Measurements from ENCODE around the gene C8B. TPM values are rescaled to one million over a fixed set of nuclear protein-coding genes. Genes with fewer than 3 reads are reported as not detected.

Gene C8B
- total RNA-seq, 4 donors from 2014 or later = not detected

DNA sequence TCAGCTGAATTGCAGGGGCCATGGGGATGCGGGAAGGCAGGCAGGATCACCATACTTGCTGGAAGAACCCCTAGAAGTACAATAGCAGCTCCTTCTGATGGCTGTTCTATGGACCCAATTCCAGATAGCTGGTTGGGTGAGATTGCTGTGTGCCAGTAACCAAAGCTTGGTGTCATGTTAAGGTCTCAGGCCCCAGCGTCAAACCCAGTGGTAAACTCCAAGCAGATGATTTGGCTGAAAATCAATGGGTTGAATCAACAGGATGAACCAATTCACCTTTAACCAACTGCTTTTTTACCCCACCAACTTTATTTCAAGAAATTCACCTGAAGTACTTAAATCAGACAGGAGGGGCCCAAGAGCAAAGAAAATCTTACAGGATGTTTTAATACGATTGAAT, 37.8 kb downstream of the C8B start:
- H3K4me1 ChIP-seq = no peaks in the 10 kb centered on the region
- no peak overlapping the region for H3K4me3 ChIP-seq
- no peaks in the 10 kb centered on the region for H3K9me3 ChIP-seq
- in situ Hi-C loops (cut with MboI; ENCODE audit: low pct_ligation_motif_present in 1 of 4, low pct_unique_long_range_greater_than_20kb in 1 of 4, low sequenced_read_pairs in 3 of 4) = no loop called here
- no peaks in the 10 kb centered on the region for H3K36me3 ChIP-seq
- intact Hi-C loops (cut with DNase I; ENCODE audit: low total_unique reads) = no loop called here
- H3K27me3 ChIP-seq = no peaks in the 10 kb centered on the region
- no peak overlapping the region for H3K27ac ChIP-seq
- WGBS, 2 donors (ENCODE audit: low coverage in 1 of 2) = 75 to 82% methylated on average over 2 to 3 of the region's 3 CpGs
- TF ChIP-seq POLR2AphosphoS5 (IDR thresholded peaks at IDR 0.05) (no peak), POLR2A (IDR thresholded peaks at IDR 0.05) (no peak), EP300 (IDR thresholded peaks at IDR 0.05; ENCODE audit: low read depth) (no peak)
- TF ChIP-seq, protein P1, sequence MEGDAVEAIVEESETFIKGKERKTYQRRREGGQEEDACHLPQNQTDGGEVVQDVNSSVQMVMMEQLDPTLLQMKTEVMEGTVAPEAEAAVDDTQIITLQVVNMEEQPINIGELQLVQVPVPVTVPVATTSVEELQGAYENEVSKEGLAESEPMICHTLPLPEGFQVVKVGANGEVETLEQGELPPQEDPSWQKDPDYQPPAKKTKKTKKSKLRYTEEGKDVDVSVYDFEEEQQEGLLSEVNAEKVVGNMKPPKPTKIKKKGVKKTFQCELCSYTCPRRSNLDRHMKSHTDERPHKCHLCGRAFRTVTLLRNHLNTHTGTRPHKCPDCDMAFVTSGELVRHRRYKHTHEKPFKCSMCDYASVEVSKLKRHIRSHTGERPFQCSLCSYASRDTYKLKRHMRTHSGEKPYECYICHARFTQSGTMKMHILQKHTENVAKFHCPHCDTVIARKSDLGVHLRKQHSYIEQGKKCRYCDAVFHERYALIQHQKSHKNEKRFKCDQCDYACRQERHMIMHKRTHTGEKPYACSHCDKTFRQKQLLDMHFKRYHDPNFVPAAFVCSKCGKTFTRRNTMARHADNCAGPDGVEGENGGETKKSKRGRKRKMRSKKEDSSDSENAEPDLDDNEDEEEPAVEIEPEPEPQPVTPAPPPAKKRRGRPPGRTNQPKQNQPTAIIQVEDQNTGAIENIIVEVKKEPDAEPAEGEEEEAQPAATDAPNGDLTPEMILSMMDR (IDR thresholded peaks at IDR 0.05) = no peak
- DNase-seq = no peak

DNA sequence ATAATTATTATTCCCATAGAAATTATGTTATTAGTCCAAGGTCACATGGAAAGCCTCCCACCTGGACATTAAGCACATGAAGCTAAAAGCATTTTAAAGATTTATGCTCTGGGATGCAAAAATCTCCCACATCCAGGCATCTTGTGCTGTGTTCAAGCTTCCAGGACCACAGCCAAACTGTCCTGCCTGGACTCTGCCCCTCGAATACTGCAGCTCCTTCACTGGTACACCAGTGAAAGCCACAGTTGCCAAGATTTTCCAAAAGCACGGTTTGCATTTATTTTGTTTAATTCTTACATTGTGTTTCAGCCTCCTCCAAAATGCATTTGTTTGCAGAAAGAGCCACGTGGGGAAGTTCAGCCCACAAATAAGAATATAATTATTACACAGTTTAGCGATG, 38.6 kb downstream of the C8B start:
- Histone ChIP-seq H3K36me3 (no peaks in the 10 kb centered on the region), H3K4me3 (no peak overlapping the region), H3K27me3 (no peaks in the 10 kb centered on the region), H3K27ac (no peak overlapping the region), H3K9me3 (no peaks in the 10 kb centered on the region), H3K4me1 (no peaks in the 10 kb centered on the region)
- no peak for TF ChIP-seq POLR2AphosphoS5 (IDR thresholded peaks at IDR 0.05)
- TF ChIP-seq EP300 (IDR thresholded peaks at IDR 0.05; ENCODE audit: low read depth) = no peak
- no peak for TF ChIP-seq POLR2A (IDR thresholded peaks at IDR 0.05)
- TF ChIP-seq, protein P1 (IDR thresholded peaks at IDR 0.05) = no peak
- no peak for DNase-seq
- WGBS, 2 donors (ENCODE audit: low coverage in 1 of 2) = 56 to 58% methylated on average over 2 to 4 of the region's 4 CpGs
- intact Hi-C loops (cut with DNase I; ENCODE audit: low total_unique reads) (no loop called here), in situ Hi-C loops (cut with MboI; ENCODE audit: low pct_ligation_motif_present in 1 of 4, low pct_unique_long_range_greater_than_20kb in 1 of 4, low sequenced_read_pairs in 3 of 4) (no loop called here)

DNA sequence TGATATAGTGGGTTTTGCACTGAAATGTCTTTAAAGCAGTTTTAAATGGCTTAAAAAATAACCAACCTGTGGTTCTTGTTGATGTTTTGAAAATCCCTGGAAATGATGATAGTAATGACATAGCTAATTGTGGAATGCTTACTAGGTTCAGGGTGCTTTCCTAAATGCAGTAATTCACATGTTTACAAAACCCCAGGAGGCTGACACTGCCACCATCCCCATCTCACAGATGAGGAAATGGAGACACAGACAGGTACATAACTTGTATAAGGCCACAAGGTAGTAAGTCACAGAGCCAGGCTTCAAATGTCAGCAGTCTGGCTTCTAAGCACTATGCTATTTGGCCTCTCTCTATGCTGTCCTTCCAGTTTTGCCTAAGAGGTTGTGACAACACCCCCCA, 40.6 kb downstream of the C8B start:
- Histone ChIP-seq H3K27me3 (no peaks in the 10 kb centered on the region), H3K36me3 (no peaks in the 10 kb centered on the region), H3K27ac (no peak overlapping the region), H3K4me3 (no peak overlapping the region), H3K4me1 (no peaks in the 10 kb centered on the region), H3K9me3 (no peaks in the 10 kb centered on the region)
- TF ChIP-seq POLR2A (IDR thresholded peaks at IDR 0.05) = no peak
- TF ChIP-seq EP300 (IDR thresholded peaks at IDR 0.05; ENCODE audit: low read depth) = no peak
- TF ChIP-seq, protein P1 (IDR thresholded peaks at IDR 0.05) = no peak
- no peak for TF ChIP-seq POLR2AphosphoS5 (IDR thresholded peaks at IDR 0.05)
- DNase-seq = no peak
- in situ Hi-C loops (cut with MboI; ENCODE audit: low pct_ligation_motif_present in 1 of 4, low pct_unique_long_range_greater_than_20kb in 1 of 4, low sequenced_read_pairs in 3 of 4) = no loop called here
- intact Hi-C loops (cut with DNase I; ENCODE audit: low total_unique reads) = no loop called here

DNA sequence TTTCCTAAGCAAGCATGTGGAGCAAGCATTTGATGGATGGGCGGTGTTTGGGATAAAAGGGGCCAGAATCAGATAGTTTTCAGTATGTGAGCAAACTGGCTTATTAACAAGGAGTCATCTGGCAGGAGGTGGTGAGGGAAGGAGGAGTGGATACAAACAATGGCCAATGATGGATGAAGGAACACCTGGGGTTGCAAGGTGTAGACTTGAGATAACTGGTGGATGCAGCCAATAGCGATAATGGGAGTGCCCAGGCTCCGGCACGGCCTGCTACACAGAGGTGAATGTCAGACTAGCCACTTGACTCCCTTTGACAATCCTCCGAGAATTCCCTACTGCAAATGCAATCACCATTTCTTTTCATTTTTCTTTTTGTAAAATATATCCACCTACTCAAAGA, 41.7 kb downstream of the C8B start:
- TF ChIP-seq EP300 (IDR thresholded peaks at IDR 0.05; ENCODE audit: low read depth) (no peak), POLR2AphosphoS5 (IDR thresholded peaks at IDR 0.05) (no peak), POLR2A (IDR thresholded peaks at IDR 0.05) (no peak)
- TF ChIP-seq, protein P1 (IDR thresholded peaks at IDR 0.05) = no peak
- no peaks in the 10 kb centered on the region for H3K36me3 ChIP-seq
- no peak overlapping the region for H3K27ac ChIP-seq
- DNase-seq = no peak
- H3K4me3 ChIP-seq = no peak overlapping the region
- 90 to 100% methylated on average over 1 to 5 of the region's 5 CpGs for WGBS, 2 donors (ENCODE audit: low coverage in 1 of 2)
- no peaks in the 10 kb centered on the region for H3K27me3 ChIP-seq
- no peaks in the 10 kb centered on the region for H3K9me3 ChIP-seq
- intact Hi-C loops (cut with DNase I; ENCODE audit: low total_unique reads) = loop anchor here (1.0 kb wide), 1 partner anchor 35 kb away; no protein-coding TSS in a partner anchor
- in situ Hi-C loops (cut with MboI; ENCODE audit: low pct_ligation_motif_present in 1 of 4, low pct_unique_long_range_greater_than_20kb in 1 of 4, low sequenced_read_pairs in 3 of 4) = no loop called here
- no peaks in the 10 kb centered on the region for H3K4me1 ChIP-seq
